Cardiac muscle cell (in vitro differentiated cells and primary cell): ENCODE measurements around the gene RGS8. TPM values are rescaled to one million over a fixed set of nuclear protein-coding genes. Genes with fewer than 3 reads are reported as not detected.

Source experiments
- DNase-seq, 2 donors: peaks; one replicate each; pipeline versions ENCODE4 v3.0.0 to v3.0.0-alpha.2; 2010 to 2017; ENCODE audit warnings: low read depth in 1 of 2, low spot score in 1 of 2
- H3K27ac ChIP-seq: fragments of 200-600 bp; sonication (generic); 2 replicates; pipeline ENCODE4 v1.5.1; 2016
- H3K27me3 ChIP-seq: fragments of 200-600 bp; sonication (generic); 2 replicates; pipeline ENCODE4 v1.6.0; 2016; ENCODE audit warnings: control low read depth
- H3K36me3 ChIP-seq: fragments of 200-600 bp; sonication (generic); 2 replicates; pipeline ENCODE4 v1.5.1; 2016; ENCODE audit warnings: control low read depth
- H3K4me1 ChIP-seq: fragments of 200-600 bp; sonication (generic); 2 replicates; pipeline ENCODE4 v1.8.1; 2017; ENCODE audit warnings: low read depth, mild to moderate bottlenecking, mixed run types
- H3K4me3 ChIP-seq: fragments of 200-600 bp; sonication (generic); 2 replicates; pipeline ENCODE4 v1.5.1; 2016; ENCODE audit warnings: mild to moderate bottlenecking
- H3K9me3 ChIP-seq: fragments of 200-600 bp; sonication (generic); 2 replicates; pipeline ENCODE4 v1.5.1; 2017; ENCODE audit warnings: low read depth, mild to moderate bottlenecking, control low read depth
- CTCF ChIP-seq: IDR thresholded peaks from 2 replicates; pipeline ENCODE4 v1.5.1; 2012; ENCODE audit warnings: low read depth, mild to moderate bottlenecking, low read length
- polyA plus RNA-seq: library from polyadenylated mRNA; unstranded; fragments of >200 nt; fragmentation: Nextera tagmentation; extraction: Ambion mirVana; gene quantifications from 2 replicates; pipeline ENCODE4 v1.2.1, GENCODE V29; 2016
- total RNA-seq: library from RNA; depleted of rRNA; stranded (reverse); fragments of >200 nt; gene quantifications from 2 replicates; pipeline ENCODE4 v1.2.3, GENCODE V29; 2016

RGS8 gene
- total RNA-seq (0.32 and 2.2 TPM in 2 replicates), polyA plus RNA-seq (0.14 TPM in 1 of 2 replicates, not detected in the other)

GRCh38 chr1:182684116-182684828 lies at the start of gene RGS8:
TSS of gene RGS8 (minus strand) at chr1:182684587. CDS start at chr1:182669649, 14,938 bp downstream.
- H3K9me3 ChIP-seq = no peaks in the 10 kb centered on the region
- no peak within 1 kb of the TSS for H3K27ac ChIP-seq
- peaks cover 13% of the 10 kb centered on the region for H3K27me3 ChIP-seq
- no peak for DNase-seq
- no peaks in the 10 kb centered on the region for H3K36me3 ChIP-seq
- H3K4me1 ChIP-seq = no peaks in the 10 kb centered on the region
- H3K4me3 ChIP-seq = no peak within 1 kb of the TSS
- TF ChIP-seq CTCF = no peak

- Histone ChIP-seq H3K36me3 (no peaks in the 10 kb centered on the region), H3K4me1 (no peaks in the 10 kb centered on the region), H3K9me3 (no peaks in the 10 kb centered on the region), H3K27me3 (no peaks in the 10 kb centered on the region), H3K4me3 (no peak overlapping the region), H3K27ac (no peak overlapping the region)
- no peak for TF ChIP-seq CTCF
- DNase-seq = no peak
Measured at GRCh38 chr1:182731852-182732575, 47.6 kb upstream of the RGS8 start.

GRCh38 chr1:182726912-182727311 lies 42.5 kb upstream of the RGS8 start:
- Histone ChIP-seq H3K27ac (no peak overlapping the region), H3K4me1 (no peaks in the 10 kb centered on the region), H3K4me3 (no peak overlapping the region), H3K9me3 (no peaks in the 10 kb centered on the region), H3K36me3 (no peaks in the 10 kb centered on the region), H3K27me3 (no peaks in the 10 kb centered on the region)
- TF ChIP-seq CTCF = no peak
- no peak for DNase-seq

GRCh38 chr1:182725259-182726255 lies 41.2 kb upstream of the RGS8 start:
- Histone ChIP-seq H3K27me3 (no peaks in the 10 kb centered on the region), H3K4me1 (no peaks in the 10 kb centered on the region), H3K4me3 (no peak overlapping the region), H3K36me3 (no peaks in the 10 kb centered on the region), H3K27ac (no peak overlapping the region), H3K9me3 (no peaks in the 10 kb centered on the region)
- peak in 1 of 2 donors; percentile 34 for DNase-seq
- TF ChIP-seq CTCF = no peak

- H3K27me3 ChIP-seq = no peaks in the 10 kb centered on the region
- H3K9me3 ChIP-seq = no peaks in the 10 kb centered on the region
- H3K27ac ChIP-seq = no peak overlapping the region
- no peak for DNase-seq
- TF ChIP-seq CTCF = no peak
- H3K36me3 ChIP-seq = no peaks in the 10 kb centered on the region
- H3K4me3 ChIP-seq = no peak overlapping the region
- no peaks in the 10 kb centered on the region for H3K4me1 ChIP-seq
Measured at GRCh38 chr1:182724215-182724614, 39.8 kb upstream of the RGS8 start.
